Measurements from ENCODE around the gene TMEM106C. TPM values are rescaled to one million over a fixed set of nuclear protein-coding genes. Genes with fewer than 3 reads are reported as not detected.
"Not testable (repeated sequence)": the region's sequence is repeated elsewhere in the genome, so short reads cannot be mapped to it uniquely, and the experiment has no call there.

Gene TMEM106C
- total RNA-seq, 1 donor from 2014 or later, result 36.1 TPM

DNA sequence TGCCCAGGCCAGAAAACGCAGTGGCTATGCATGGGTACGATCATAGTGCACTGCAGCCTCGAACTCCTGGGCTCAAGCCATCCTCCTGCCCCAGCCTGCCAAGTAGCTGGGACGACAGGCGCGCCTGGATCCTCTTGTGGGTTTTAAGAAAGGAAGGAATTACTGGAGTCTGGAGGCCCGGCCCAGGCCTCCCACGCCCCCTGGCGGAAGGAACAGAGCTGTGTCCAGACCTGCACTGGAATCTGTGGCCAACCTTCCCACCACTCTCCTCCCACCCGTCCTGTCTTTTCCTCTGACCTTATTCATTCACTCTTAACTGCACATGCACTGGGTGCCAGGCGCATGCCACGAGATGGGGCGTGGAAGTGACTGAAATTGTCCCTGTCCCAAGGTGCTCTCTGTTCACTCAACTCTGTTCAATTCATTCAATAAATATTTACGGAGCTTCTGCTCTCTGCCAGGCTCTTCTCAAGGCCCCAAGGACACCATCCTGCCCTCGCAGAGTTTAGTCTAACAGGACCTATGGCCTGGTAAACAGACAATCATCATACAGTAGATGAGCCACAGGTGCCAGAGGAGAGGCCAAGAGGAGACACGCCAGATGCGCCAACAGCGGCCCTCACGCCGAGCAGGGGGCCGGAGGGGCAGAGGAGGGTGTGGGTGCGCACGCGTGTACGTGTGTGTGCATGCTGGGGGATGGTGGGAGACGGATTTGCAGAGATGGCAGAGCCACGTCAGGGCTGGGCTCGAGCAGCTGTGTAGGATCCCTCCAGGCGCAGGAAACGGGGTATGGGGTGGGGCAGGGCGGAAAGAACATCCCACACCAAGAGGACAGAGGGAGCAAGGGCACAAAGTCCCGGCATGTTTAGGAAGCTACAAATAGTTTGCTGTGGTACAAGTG, 13.7 kb upstream of the TMEM106C start:
- DNase-seq (ENCODE audit: low read depth in 2 of 2), result peak; percentile 55 to 79

GRCh38 chr12:47950856-47951468, 12.4 kb upstream of the TMEM106C start:
- DNase-seq (ENCODE audit: low read depth in 2 of 2), result no peak

DNA sequence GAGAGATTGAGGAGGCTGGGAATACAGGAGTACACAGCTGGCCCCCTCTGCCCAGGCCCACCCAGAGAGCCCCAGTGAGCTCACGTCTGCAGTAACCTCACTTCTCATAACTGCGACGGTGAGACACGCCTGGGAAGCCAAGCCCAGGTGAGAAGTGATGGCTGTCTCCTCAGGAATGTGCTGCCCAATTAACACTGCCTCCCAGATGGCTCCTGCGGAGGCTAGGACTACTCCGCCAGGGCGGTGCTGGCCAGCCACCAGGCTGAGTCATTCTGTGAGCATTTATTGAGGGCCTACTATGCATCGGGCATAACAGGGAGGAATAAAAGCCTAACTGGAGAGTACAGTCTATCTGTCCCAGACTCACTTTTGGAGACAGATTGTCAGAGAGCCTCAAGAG, 9.3 kb upstream of the TMEM106C start:
- DNase-seq (ENCODE audit: low read depth in 2 of 2), result no peak

- DNase-seq (ENCODE audit: low read depth in 2 of 2), result no peak
These were observed 8.8 kb upstream of the TMEM106C start for GRCh38 chr12:47954467-47955045.

- no peak for DNase-seq (ENCODE audit: low read depth in 2 of 2)
These were observed 8.3 kb upstream of the TMEM106C start for GRCh38 chr12:47955059-47955458.

- not testable (repeated sequence) for DNase-seq (ENCODE audit: low read depth in 2 of 2)
These were observed 5.7 kb upstream of the TMEM106C start for GRCh38 chr12:47957671-47958070.

DNA sequence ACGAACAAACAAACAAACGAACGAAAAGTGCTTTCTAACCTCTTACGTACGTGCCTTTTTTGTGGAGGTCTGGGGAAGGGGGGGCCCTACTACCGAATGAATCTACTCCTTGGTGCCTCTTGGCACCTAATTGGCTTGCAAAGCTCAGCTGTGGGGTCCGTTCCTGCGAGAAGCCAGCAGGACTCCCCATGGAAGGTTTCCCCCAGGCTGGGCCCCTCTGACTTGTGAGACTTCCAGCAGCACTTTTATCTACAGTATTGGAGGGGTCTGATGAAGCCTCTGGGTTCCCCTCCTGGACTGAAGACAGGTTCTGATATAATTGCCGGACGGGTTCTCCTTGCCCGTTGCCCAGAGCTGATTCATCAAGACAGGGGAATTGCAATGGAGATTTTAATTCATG, 1.2 kb upstream of the TMEM106C start:
- DNase-seq (ENCODE audit: low read depth in 2 of 2), result no peak

DNA sequence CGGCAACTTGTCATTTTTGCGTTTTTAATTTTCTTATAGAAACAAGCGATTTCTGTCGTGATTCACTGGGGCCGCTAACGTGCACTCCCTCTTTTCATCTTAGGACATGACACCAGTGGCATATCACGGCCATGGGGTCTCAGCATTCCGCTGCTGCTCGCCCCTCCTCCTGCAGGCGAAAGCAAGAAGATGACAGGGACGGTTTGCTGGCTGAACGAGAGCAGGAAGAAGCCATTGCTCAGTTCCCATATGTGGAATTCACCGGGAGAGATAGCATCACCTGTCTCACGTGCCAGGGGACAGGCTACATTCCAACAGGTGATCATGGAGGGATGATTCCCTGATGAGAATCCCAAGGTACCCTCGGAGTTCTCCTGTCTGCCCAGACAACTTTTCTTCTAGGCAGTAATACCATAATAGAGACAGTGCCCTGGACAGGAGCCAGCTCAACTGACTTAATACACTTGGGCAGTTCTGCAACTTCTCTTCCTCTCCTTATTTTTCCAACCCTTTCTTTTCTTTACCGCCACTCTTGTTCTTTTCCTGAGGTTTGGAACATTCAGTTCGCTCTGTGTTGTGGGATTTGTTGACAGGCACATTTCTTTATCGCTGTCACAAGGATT, 821 bp downstream of the TMEM106C start:
- peak; percentile 9 to 20 for DNase-seq (ENCODE audit: low read depth in 2 of 2)

DNA sequence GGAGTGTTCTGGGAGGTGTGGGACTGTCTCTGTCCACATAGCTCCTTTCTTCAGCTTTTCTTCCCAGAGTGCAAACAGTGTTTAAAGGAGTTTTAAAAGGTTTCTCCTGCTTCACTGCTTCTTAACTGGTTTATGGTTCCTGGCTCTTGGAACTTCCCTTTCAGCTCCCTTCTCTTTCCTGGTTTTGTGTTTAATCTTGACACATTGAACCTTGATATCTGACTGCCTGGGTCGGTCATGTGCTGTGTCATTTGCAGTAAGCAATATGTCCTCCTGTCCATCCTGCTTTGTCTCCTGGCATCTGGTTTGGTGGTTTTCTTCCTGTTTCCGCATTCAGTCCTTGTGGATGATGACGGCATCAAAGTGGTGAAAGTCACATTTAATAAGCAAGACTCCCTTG, 2.2 kb downstream of the TMEM106C start:
- DNase-seq (ENCODE audit: low read depth in 2 of 2), result no peak

DNA sequence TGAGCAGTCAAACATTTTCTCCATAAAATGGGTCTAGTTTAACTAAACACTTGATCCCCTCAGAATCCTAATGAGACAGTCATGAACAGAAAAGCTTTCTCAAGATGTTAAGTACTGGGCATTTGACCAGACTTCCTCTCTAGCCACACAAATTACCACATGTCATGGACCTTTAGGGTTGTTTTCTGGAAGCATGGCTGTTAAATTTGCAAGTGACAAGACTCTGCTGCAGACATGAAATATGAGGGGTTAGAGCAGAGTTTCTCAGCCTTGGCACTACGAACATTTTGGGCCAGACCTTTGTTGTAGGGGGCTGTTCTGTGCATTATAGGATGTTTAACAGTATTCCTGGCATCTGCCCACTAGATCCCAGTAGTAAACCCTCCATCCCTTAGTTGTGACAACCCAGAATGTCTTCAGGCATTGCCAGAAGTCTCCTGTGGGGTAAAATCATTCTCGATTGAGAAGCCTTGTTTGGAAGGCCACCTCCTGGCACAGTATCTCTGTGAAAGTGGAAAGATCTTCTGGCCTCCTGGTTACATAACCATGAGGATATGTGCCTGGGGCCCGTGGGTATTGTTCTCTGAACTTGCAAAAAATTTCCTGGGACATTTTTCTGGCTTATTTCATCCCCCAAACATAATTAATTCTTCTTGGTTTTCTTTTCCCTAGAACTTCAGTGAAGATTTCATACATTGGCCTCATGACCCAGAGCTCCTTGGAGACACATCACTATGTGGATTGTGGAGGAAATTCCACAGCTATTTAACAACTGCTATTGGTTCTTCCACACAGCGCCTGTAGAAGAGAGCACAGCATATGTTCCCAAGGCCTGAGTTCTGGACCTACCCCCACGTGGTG, 4.3 kb downstream of the TMEM106C start:
- DNase-seq (ENCODE audit: low read depth in 2 of 2), result no peak

DNA sequence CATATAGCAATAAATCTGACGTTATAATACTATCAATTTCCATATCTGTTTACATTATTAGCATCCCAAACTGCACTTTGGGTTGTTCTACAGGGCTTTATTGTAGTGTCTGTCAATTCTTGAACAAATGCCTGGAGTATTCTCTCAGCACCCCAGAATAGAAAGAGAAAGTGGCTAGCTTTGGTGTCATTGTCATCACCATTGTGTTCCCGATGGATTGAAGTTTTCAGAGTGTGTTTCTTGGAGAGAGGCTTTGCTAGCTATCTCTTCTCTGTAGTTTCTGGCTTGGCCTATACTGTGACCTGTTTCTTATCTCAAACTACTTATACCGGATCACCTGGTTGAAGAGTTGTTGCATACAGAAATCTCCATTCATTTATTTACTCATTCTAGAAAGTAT, 6.4 kb downstream of the TMEM106C start:
- DNase-seq (ENCODE audit: low read depth in 2 of 2), result no peak

DNA sequence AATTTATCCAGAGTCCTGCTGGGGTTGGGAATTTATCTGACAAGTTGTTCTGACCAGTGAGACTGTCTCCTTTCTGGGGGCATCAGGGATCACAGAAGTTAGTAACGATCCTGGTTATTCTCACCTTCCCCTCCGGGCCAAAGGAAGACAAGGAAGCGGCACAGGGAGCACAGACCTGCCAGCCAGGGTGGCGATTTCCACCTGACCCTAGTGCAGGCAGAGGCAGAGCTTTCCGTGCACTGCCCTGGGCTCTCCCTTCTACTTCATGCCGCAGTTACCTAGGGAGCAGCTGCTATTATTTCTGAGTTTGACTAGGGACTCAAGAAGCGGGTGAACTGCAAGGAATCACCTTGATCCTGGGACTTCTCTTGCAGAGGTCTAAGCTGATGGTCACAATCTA, 7.4 kb downstream of the TMEM106C start:
- DNase-seq (ENCODE audit: low read depth in 2 of 2), result no peak

DNA sequence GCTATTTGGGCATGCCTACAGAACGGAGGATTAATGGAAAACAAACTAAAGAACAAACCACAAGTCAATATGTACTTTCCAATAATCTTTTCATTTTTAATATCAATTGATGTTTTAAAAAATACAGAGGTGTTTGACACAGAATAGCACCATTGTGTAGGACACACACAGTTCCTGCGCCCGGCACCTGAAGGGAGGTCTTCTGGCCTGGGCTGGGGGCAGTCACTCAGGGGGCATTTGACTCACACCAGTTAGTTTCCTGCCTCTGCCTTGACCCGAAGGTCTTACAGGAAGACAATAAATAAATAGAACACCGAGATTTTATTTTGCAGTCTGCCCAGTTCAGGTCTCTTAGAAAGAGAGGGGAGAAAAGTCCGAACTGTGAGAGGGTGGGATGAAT, 9.5 kb downstream of the TMEM106C start:
- DNase-seq (ENCODE audit: low read depth in 2 of 2), result no peak

GRCh38 chr12:47973870-47974269, 10.5 kb downstream of the TMEM106C start:
- no peak for DNase-seq (ENCODE audit: low read depth in 2 of 2)

DNA sequence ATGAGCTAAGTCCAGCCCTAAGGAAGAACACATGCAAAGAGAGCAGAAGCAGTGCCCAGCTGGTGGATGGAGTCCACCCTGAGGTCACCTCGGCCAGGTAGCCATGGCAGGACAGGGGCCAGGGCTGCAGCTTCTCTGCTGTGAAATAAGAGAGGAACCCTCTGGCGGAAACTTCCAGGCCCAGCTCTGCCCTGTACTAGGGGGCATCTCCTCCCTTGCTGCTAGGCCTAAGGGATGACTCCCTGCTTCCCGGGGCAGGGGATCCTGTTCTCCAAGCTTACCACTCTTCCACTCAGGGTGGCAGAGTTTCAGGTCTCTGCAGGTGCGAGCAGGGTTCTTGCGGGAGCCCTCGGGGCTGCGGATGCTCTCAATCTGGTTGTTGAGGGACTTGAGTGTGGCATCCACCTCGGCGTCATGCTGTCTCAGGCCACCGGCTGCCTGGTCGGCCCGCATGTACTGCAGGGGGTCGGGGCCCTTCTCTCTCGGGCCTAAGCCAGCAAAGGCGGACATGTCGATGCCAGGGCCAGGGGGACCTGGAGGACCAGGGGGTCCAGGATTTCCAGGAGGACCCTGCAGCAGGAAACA, 11.7 kb downstream of the TMEM106C start:
- no peak for DNase-seq (ENCODE audit: low read depth in 2 of 2)

DNA sequence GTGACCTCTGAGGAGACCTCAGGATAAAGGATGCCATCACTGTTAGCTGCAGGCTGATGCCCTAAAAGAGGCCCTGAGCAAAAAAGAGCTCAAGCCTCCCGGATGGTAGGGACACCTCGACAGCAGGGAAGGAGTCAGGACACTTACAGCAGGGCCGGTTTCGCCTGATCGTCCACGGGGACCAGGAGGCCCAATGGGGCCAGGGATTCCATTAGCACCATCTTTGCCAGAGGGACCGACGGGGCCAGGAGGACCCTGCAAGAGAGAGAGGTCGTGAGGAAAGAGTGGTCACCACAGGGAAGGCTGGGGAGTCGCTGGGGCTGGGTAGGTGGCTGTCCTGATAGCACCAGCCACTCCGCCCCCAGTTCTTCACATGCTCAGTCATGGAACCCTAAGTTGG, 12.4 kb downstream of the TMEM106C start:
- DNase-seq (ENCODE audit: low read depth in 2 of 2), result no peak

- DNase-seq (ENCODE audit: low read depth in 2 of 2), result no peak
These were observed 13.8 kb downstream of the TMEM106C start for GRCh38 chr12:47977046-47977771.

- no peak for DNase-seq (ENCODE audit: low read depth in 2 of 2)
These were observed 14.6 kb downstream of the TMEM106C start for GRCh38 chr12:47977772-47978597.

- no peak for DNase-seq (ENCODE audit: low read depth in 2 of 2)
These were observed 15.1 kb downstream of the TMEM106C start for GRCh38 chr12:47978598-47978873.

DNA sequence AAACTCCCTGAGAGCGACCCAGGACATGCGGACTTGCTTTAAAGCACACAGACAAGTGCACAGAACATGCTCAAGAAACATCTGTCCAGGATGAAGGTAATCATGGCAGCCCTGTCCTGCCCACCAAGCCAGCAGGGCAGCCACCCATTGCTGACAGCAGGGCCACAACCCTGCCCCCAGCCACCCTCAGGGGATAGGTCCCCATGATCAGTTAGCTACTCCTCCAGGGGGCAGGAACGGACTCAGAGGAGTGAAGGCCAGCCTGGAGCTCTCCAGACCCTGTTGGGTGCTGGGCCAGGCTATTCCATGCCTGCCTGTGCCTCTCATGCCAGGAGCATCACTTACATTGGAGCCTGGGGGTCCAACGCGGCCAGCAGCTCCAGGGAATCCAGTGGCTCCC, 15.8 kb downstream of the TMEM106C start:
- no peak for DNase-seq (ENCODE audit: low read depth in 2 of 2)

All from lung microvascular endothelial cell (primary cell).